ENCODE data around the gene TMC5. TPM values are rescaled to one million over a fixed set of nuclear protein-coding genes. Genes with fewer than 3 reads are reported as not detected.

Gene TMC5
- total RNA-seq, 4 donors from 2014 or later: 3.0 TPM; not detected in 3

GRCh38 chr16:19499006-19499405 lies 81.3 kb downstream of the TMC5 start:
- Histone ChIP-seq H3K27me3 (no peaks in the 10 kb centered on the region), H3K4me3 (no peak overlapping the region), H3K4me1 (no peaks in the 10 kb centered on the region), H3K36me3 (peaks cover 0 to 57% of the 10 kb centered on the region in 2 donors), H3K9me3 (no peaks in the 10 kb centered on the region), H3K27ac (no peak overlapping the region)
- 73 to 80% methylated on average over 4 to 5 of the region's 5 CpGs for WGBS, 2 donors (ENCODE audit: low coverage in 1 of 2)
- no peak for ATAC-seq
- TF ChIP-seq POLR2AphosphoS5 (IDR thresholded peaks at IDR 0.05) (no peak), POLR2A (IDR thresholded peaks at IDR 0.05) (no peak), CTCF (IDR thresholded peaks at IDR 0.05) (no peak), EP300 (IDR thresholded peaks at IDR 0.05) (no peak)

GRCh38 chr16:19499481-19499880 lies 81.8 kb downstream of the TMC5 start:
- Histone ChIP-seq H3K4me3 (no peak overlapping the region), H3K36me3 (peaks cover 3 to 61% of the 10 kb centered on the region in 2 donors), H3K4me1 (no peaks in the 10 kb centered on the region), H3K27ac (no peak overlapping the region), H3K27me3 (no peaks in the 10 kb centered on the region), H3K9me3 (no peaks in the 10 kb centered on the region)
- ATAC-seq: no peak
- no peak for TF ChIP-seq CTCF (IDR thresholded peaks at IDR 0.05)
- TF ChIP-seq EP300 (IDR thresholded peaks at IDR 0.05): no peak
- no peak for TF ChIP-seq POLR2AphosphoS5 (IDR thresholded peaks at IDR 0.05)
- no peak for TF ChIP-seq POLR2A (IDR thresholded peaks at IDR 0.05)
- WGBS, 2 donors (ENCODE audit: low coverage in 1 of 2): 88 to 97% methylated on average over 3 of the region's 3 CpGs

GRCh38 chr16:19502395-19503131 lies 84.9 kb downstream of the TMC5 start:
- no peak overlapping the region for H3K27ac ChIP-seq
- H3K27me3 ChIP-seq: no peaks in the 10 kb centered on the region
- ATAC-seq: peak; percentile 36
- TF ChIP-seq CTCF (IDR thresholded peaks at IDR 0.05) (peak; percentile 57 to 76 (median 65)), POLR2A (IDR thresholded peaks at IDR 0.05) (no peak)
- H3K9me3 ChIP-seq: no peaks in the 10 kb centered on the region
- WGBS, 2 donors (ENCODE audit: low coverage in 1 of 2): 85 to 90% methylated on average over 2 of the region's 3 CpGs
- H3K36me3 ChIP-seq: peaks cover 3 to 91% of the 10 kb centered on the region in 2 donors
- H3K4me3 ChIP-seq: no peak overlapping the region
- H3K4me1 ChIP-seq: no peaks in the 10 kb centered on the region

GRCh38 chr16:19503461-19504075 lies 85.9 kb downstream of the TMC5 start:
- Histone ChIP-seq H3K27me3 (no peaks in the 10 kb centered on the region), H3K4me1 (no peaks in the 10 kb centered on the region), H3K27ac (no peak overlapping the region), H3K9me3 (no peaks in the 10 kb centered on the region), H3K36me3 (peaks cover 3 to 98% of the 10 kb centered on the region in 2 donors), H3K4me3 (no peak overlapping the region)
- no peak for ATAC-seq
- WGBS, 2 donors (ENCODE audit: low coverage in 1 of 2): 94 to 97% methylated on average over 4 to 5 of the region's 5 CpGs
- TF ChIP-seq CTCF (IDR thresholded peaks at IDR 0.05): no peak
- no peak for TF ChIP-seq EP300 (IDR thresholded peaks at IDR 0.05)
- no peak for TF ChIP-seq POLR2A (IDR thresholded peaks at IDR 0.05)
- no peak for TF ChIP-seq POLR2AphosphoS5 (IDR thresholded peaks at IDR 0.05)

Data from gastroesophageal sphincter (tissue), 4 donors.